IPS-18c (cell line): ENCODE measurements around the gene IQCE.

Experiments used
- H3K4me3 ChIP-seq: 2 replicates; pipeline ENCODE4 v1.7.0; 2013; ENCODE audit warnings: low read depth, mild to moderate bottlenecking, low read length, moderate library complexity; ENCODE audit not compliant: insufficient read depth
- H3K9me3 ChIP-seq: one replicate; pipeline ENCODE4 v1.6.1; 2013; ENCODE audit warnings: mild to moderate bottlenecking, low read length, moderate library complexity; ENCODE audit not compliant: control insufficient read depth, insufficient read depth

Gene IQCE

GRCh38 chr7:2639695-2640481 lies 81.1 kb downstream of the IQCE start:
- no peak overlapping the region for H3K4me3 ChIP-seq
- no peaks in the 10 kb centered on the region for H3K9me3 ChIP-seq

- Histone ChIP-seq H3K4me3 (no peak overlapping the region; the same call in 1 of the 2 replicates), H3K9me3 (no peaks in the 10 kb centered on the region)
Observed at GRCh38 chr7:2640482-2640830, 81.7 kb downstream of the IQCE start.

- no peak overlapping the region for H3K4me3 ChIP-seq
- no peaks in the 10 kb centered on the region for H3K9me3 ChIP-seq
Observed at GRCh38 chr7:2640846-2641316, 82.1 kb downstream of the IQCE start.

- Histone ChIP-seq H3K4me3 (no peak overlapping the region), H3K9me3 (no peaks in the 10 kb centered on the region)
Observed at GRCh38 chr7:2641406-2642393, 82.9 kb downstream of the IQCE start.

- no peaks in the 10 kb centered on the region for H3K9me3 ChIP-seq
- no peak overlapping the region for H3K4me3 ChIP-seq
Observed at GRCh38 chr7:2643386-2644219, 84.8 kb downstream of the IQCE start.

- Histone ChIP-seq H3K9me3 (no peaks in the 10 kb centered on the region), H3K4me3 (no peak overlapping the region)
Observed at GRCh38 chr7:2644220-2644561, 85.4 kb downstream of the IQCE start.

- Histone ChIP-seq H3K9me3 (no peaks in the 10 kb centered on the region), H3K4me3 (no peak overlapping the region)
Observed at GRCh38 chr7:2644562-2645273, 85.9 kb downstream of the IQCE start.

GRCh38 chr7:2645274-2645868 lies 86.6 kb downstream of the IQCE start:
- H3K9me3 ChIP-seq, result no peaks in the 10 kb centered on the region
- no peak overlapping the region for H3K4me3 ChIP-seq

GRCh38 chr7:2646336-2646679 lies 87.5 kb downstream of the IQCE start:
- H3K4me3 ChIP-seq, result no peak overlapping the region
- no peaks in the 10 kb centered on the region for H3K9me3 ChIP-seq

- H3K4me3 ChIP-seq, result no peak overlapping the region
Observed at GRCh38 chr7:2646680-2647571, 88.1 kb downstream of the IQCE start.

GRCh38 chr7:2647594-2648172 lies 88.9 kb downstream of the IQCE start:
- H3K4me3 ChIP-seq, result no peak overlapping the region
- H3K9me3 ChIP-seq, result no peaks in the 10 kb centered on the region

More at GRCh38 chr7:2646680-2647571, 88.1 kb downstream of the IQCE start:
- no peaks in the 10 kb centered on the region for H3K9me3 ChIP-seq

GRCh38 chr7:2649139-2649838 lies 90.5 kb downstream of the IQCE start:
- Histone ChIP-seq H3K4me3 (no peak overlapping the region), H3K9me3 (no peaks in the 10 kb centered on the region)

- no peak overlapping the region for H3K4me3 ChIP-seq
- H3K9me3 ChIP-seq, result no peaks in the 10 kb centered on the region
Observed at GRCh38 chr7:2649991-2650390, 91.2 kb downstream of the IQCE start.

- Histone ChIP-seq H3K9me3 (no peaks in the 10 kb centered on the region), H3K4me3 (no peak overlapping the region)
Observed at GRCh38 chr7:2650451-2650850, 91.7 kb downstream of the IQCE start.

GRCh38 chr7:2651336-2651735 lies 92.6 kb downstream of the IQCE start:
- no peaks in the 10 kb centered on the region for H3K9me3 ChIP-seq
- H3K4me3 ChIP-seq, result no peak overlapping the region
